H1 (cell line): ENCODE results near the gene PDE4D. TPM values are rescaled to one million over a fixed set of nuclear protein-coding genes. Genes with fewer than 3 reads are reported as not detected.

Experiments used
- CTCF ChIA-PET: fragments of 300-600 bp; sonication (Branson Sonifier 250); formaldehyde crosslinking; loops from one replicate; lab custom pipeline; 2021; ENCODE audit not compliant: partially characterized antibody; lab: Charles Lee
- POLR2A ChIA-PET: fragments of 300-600 bp; sonication (Branson Sonifier 250); formaldehyde crosslinking; loops from one replicate; lab custom pipeline; 2021; ENCODE audit warnings: inconsistent platforms; ENCODE audit not compliant: partially characterized antibody; lab: Charles Lee
- DNase-seq, 2 experiments: peaks; one replicate each; pipeline versions ENCODE4 v3.0.0 to v3.0.0-alpha.2; 2010 to 2022; ENCODE audit warnings: low spot score in 2 of 2, low read depth in 1 of 2, mixed read lengths in 1 of 2
- FAIRE-seq: peaks from 2 replicates; lab custom pipeline; 2011; peaks lifted over from hg19 to GRCh38; lab: Jason Lieb, UNC
- H2AFZ ChIP-seq: 2 replicates; pipeline ENCODE4 v1.8.1; 2012; ENCODE audit warnings: low read length, inconsistent platforms
- H2AK5ac ChIP-seq: 2 replicates; pipeline ENCODE4 v1.6.1; 2013; ENCODE audit warnings: low read depth, low read length
- H2BK120ac ChIP-seq: replicated peaks from 2 replicates; pipeline ENCODE3; 2013; ENCODE audit warnings: low read depth, low read length, inconsistent platforms
- H2BK12ac ChIP-seq: 2 replicates; pipeline ENCODE4 v1.6.1; 2013; ENCODE audit warnings: low read depth, low read length
- H2BK15ac ChIP-seq: 2 replicates; pipeline ENCODE4 v1.6.1; 2013; ENCODE audit warnings: low read length
- H2BK20ac ChIP-seq: 2 replicates; pipeline ENCODE4 v1.6.1; 2013; ENCODE audit warnings: low read length
- H2BK5ac ChIP-seq: 2 replicates; pipeline ENCODE4 v1.6.1; 2013; ENCODE audit warnings: low read depth, low read length
- H3K14ac ChIP-seq: 2 replicates; pipeline ENCODE4 v1.6.1; 2013; ENCODE audit warnings: inconsistent platforms; ENCODE audit not compliant: insufficient read length
- H3K18ac ChIP-seq: 2 replicates; pipeline ENCODE4 v1.6.1; 2013; ENCODE audit warnings: low read length; ENCODE audit errors: extremely low read depth
- H3K23ac ChIP-seq: 2 replicates; pipeline ENCODE4 v1.6.1; 2013; ENCODE audit warnings: inconsistent platforms; ENCODE audit not compliant: insufficient read length
- H3K23me2 ChIP-seq: 2 replicates; pipeline ENCODE4 v1.6.1; 2013; ENCODE audit warnings: low read depth, low read length
- H3K27ac ChIP-seq: 2 replicates; pipeline ENCODE4 v1.6.1; 2011; ENCODE audit warnings: low read depth, low read length, inconsistent platforms
- H3K27me3 ChIP-seq, 4 experiments: replicated peaks in 1 of 4; 1 replicate in 1 of 4; 2 replicates in 3 of 4; pipeline versions ENCODE4 v1.6.1 to v1.8.1; 2011 to 2013; ENCODE audit warnings: low read length in 3 of 4, mild to moderate bottlenecking in 3 of 4, inconsistent platforms in 2 of 4, mixed read lengths in 2 of 4, moderate library complexity in 1 of 4; ENCODE audit not compliant: control insufficient read depth in 3 of 4, insufficient read depth in 3 of 4; ENCODE audit errors: extremely low read depth in 1 of 4
- H3K36me3 ChIP-seq, 4 experiments: 2 replicates each; pipeline versions ENCODE4 v1.6.1 to v1.8.1; 2011 to 2013; ENCODE audit warnings: mild to moderate bottlenecking in 4 of 4, low read length in 3 of 4, moderate library complexity in 2 of 4, control low read depth in 1 of 4, inconsistent platforms in 1 of 4; ENCODE audit not compliant: insufficient read depth in 4 of 4, control insufficient read depth in 2 of 4
- H3K4ac ChIP-seq: replicated peaks from 2 replicates; pipeline ENCODE3; 2013; ENCODE audit warnings: low read length, low read depth, mixed read lengths, inconsistent platforms; ENCODE audit not compliant: insufficient read length
- H3K4me1 ChIP-seq, 4 experiments: replicated peaks in 1 of 4; 1 replicate in 1 of 4; 2 replicates in 3 of 4; pipeline versions ENCODE4 v1.6.1 to v1.8.1; 2011 to 2013; ENCODE audit warnings: low read length in 3 of 4, inconsistent platforms in 2 of 4, mixed read lengths in 1 of 4; ENCODE audit not compliant: insufficient read depth in 4 of 4, control insufficient read depth in 3 of 4
- H3K4me2 ChIP-seq, 2 experiments: 2 replicates each; pipeline versions ENCODE4 v1.6.1 to v1.8.1; 2011 to 2013; ENCODE audit warnings: low read depth in 2 of 2, low read length in 2 of 2, control low read depth in 1 of 2, inconsistent platforms in 1 of 2, mild to moderate bottlenecking in 1 of 2; ENCODE audit not compliant: insufficient read depth in 1 of 2
- H3K4me3 ChIP-seq, 4 experiments: fragments of 200-600, 300-600 bp in 1 of 4; sonication (generic), shearing (Covaris generic), sonication (Bioruptor Twin) in 1 of 4; 2 replicates each; pipeline versions ENCODE4 v1.5.1 to v1.8.1; 2011 to 2016; ENCODE audit warnings: low read length in 4 of 4, low read depth in 3 of 4, control low read depth in 2 of 4, inconsistent platforms in 2 of 4, mild to moderate bottlenecking in 2 of 4, mixed read lengths in 1 of 4, moderate library complexity in 1 of 4; ENCODE audit not compliant: insufficient read depth in 2 of 4; ENCODE audit errors: extremely low read depth in 1 of 4
- H3K56ac ChIP-seq: replicated peaks from 2 replicates; pipeline ENCODE3; 2013; ENCODE audit warnings: low read depth, mild to moderate bottlenecking, mixed read lengths, low read length, inconsistent platforms; ENCODE audit not compliant: insufficient read length
- H3K79me1 ChIP-seq: 2 replicates; pipeline ENCODE4 v1.6.1; 2013; ENCODE audit warnings: low read depth, low read length, control low read depth
- H3K79me2 ChIP-seq, 2 experiments: 2 replicates each; pipeline versions ENCODE4 v1.6.1 to v1.8.1; 2012 to 2013; ENCODE audit warnings: low read length in 2 of 2, mild to moderate bottlenecking in 2 of 2, inconsistent platforms in 1 of 2; ENCODE audit not compliant: insufficient read depth in 2 of 2, control insufficient read depth in 1 of 2
- H3K9ac ChIP-seq, 4 experiments: replicated peaks in 1 of 4; 1 replicate in 1 of 4; 2 replicates in 3 of 4; pipeline versions ENCODE4 v1.6.1 to v1.8.1; 2011 to 2013; ENCODE audit warnings: low read depth in 3 of 4, low read length in 3 of 4, control low read depth in 2 of 4, mild to moderate bottlenecking in 2 of 4, moderate library complexity in 2 of 4, inconsistent platforms in 1 of 4; ENCODE audit errors: extremely low read depth in 1 of 4
- H3K9me3 ChIP-seq, 2 experiments: 2 replicates each; pipeline versions ENCODE4 v1.6.1 to v1.8.1; 2012 to 2013; ENCODE audit warnings: mild to moderate bottlenecking in 2 of 2, moderate library complexity in 2 of 2, control low read depth in 1 of 2, inconsistent platforms in 1 of 2, low read depth in 1 of 2, low read length in 1 of 2, mixed read lengths in 1 of 2; ENCODE audit not compliant: insufficient read depth in 2 of 2
- H4K20me1 ChIP-seq, 2 experiments: replicated peaks in 1 of 2; 2 replicates each; pipeline versions ENCODE3 to v1.8.1; 2011 to 2013; ENCODE audit warnings: inconsistent platforms in 2 of 2, low read length in 2 of 2, mild to moderate bottlenecking in 1 of 2; ENCODE audit not compliant: insufficient read depth in 2 of 2, control insufficient read depth in 1 of 2
- H4K5ac ChIP-seq: 2 replicates; pipeline ENCODE4 v1.6.1; 2013; ENCODE audit warnings: low read length, low read depth, mixed read lengths, inconsistent platforms; ENCODE audit not compliant: insufficient read length
- H4K8ac ChIP-seq: 2 replicates; pipeline ENCODE4 v1.8.0; 2013; ENCODE audit warnings: mild to moderate bottlenecking, moderate library complexity, low read length, inconsistent platforms; ENCODE audit not compliant: insufficient read depth; ENCODE audit errors: extremely low read depth
- H4K91ac ChIP-seq: replicated peaks from 2 replicates; pipeline ENCODE3; 2013; ENCODE audit warnings: low read length, mixed read lengths, inconsistent platforms; ENCODE audit not compliant: insufficient read length
- KDM1A ChIP-seq: fragments of 200-600, 300-600 bp; sonication (generic); IDR thresholded peaks from 2 replicates; pipeline ENCODE4 v1.7.1; 2016; ENCODE audit warnings: mild to moderate bottlenecking, low read length, borderline replicate concordance
- WGBS, 2 experiments: shearing (Covaris generic) in 1 of 2; methylation state at CpG; one replicate each; pipeline versions ENCODE4 v1.1.6 to v1.1.7; 2013 to 2015; ENCODE audit warnings: low lambda C conversion rate in 2 of 2, mixed read lengths in 2 of 2, inconsistent platforms in 1 of 2, low coverage in 1 of 2, missing lambda C conversion rate in 1 of 2; ENCODE audit not compliant: insufficient replicate concordance in 2 of 2, insufficient coverage in 1 of 2, insufficient read length in 1 of 2; ENCODE audit errors: extremely low coverage in 1 of 2, missing lambda C conversion rate in 1 of 2; 5-methylcytosine and 5-hydroxymethylcytosine counted together
- polyA plus RNA-seq, 7 experiments: library from polyadenylated mRNA; depleted of rRNA in 3 of 7; stranded (reverse) in 5 of 7; unstranded in 2 of 7; fragments of >200 nt in 5 of 7; fragments of 200-250 nt in 2 of 7; gene quantifications; 1 replicate in 5 of 7; 2 replicates in 1 of 7; 4 replicates in 1 of 7; pipeline versions ENCODE4 v1.2.1 to v1.2.3, GENCODE V29; 2011 to 2013; ENCODE audit warnings: missing spikeins in 2 of 7, mixed read lengths in 2 of 7
- total RNA-seq: library from RNA; stranded (reverse); fragmentation: NEBNext Ultra II Directional; extraction: Animal tissue kit (Norgen Biotek cat#: 25700); gene quantifications from 2 replicates; pipeline ENCODE4 v1.2.1, GENCODE V29; 2021

Gene PDE4D
- total and polyA plus RNA-seq, 2 of the 8 experiments (the other 6 are each of a cell fraction or from before 2014, with no cell fraction given), result 2.3 to 3.7 TPM

GRCh38 chr5:59254055-59254687 lies 639.4 kb downstream of the PDE4D start:
- Histone ChIP-seq H2AK5ac (no peak overlapping the region), H3K4ac (no peak overlapping the region), H3K36me3 (no peaks in the 10 kb centered on the region), H4K20me1 (no peaks in the 10 kb centered on the region), H2AFZ (no peak overlapping the region), H4K8ac (no peak overlapping the region), H3K27me3 (no peaks in the 10 kb centered on the region), H3K79me1 (no peaks in the 10 kb centered on the region), H4K91ac (no peak overlapping the region), H3K9ac (no peak overlapping the region), H3K4me1 (no peaks in the 10 kb centered on the region), H3K23me2 (no peaks in the 10 kb centered on the region), H4K5ac (no peak overlapping the region), H3K14ac (no peak overlapping the region), H2BK12ac (no peak overlapping the region), H3K27ac (no peak overlapping the region), H3K9me3 (no peaks in the 10 kb centered on the region), H2BK20ac (no peak overlapping the region), H3K4me3 (no peak overlapping the region), H3K79me2 (no peaks in the 10 kb centered on the region), H3K18ac (no peak overlapping the region), H2BK15ac (no peak overlapping the region), H3K23ac (no peak overlapping the region), H3K56ac (no peak overlapping the region), H3K4me2 (no peak overlapping the region), H2BK5ac (no peak overlapping the region), H2BK120ac (no peak overlapping the region)
- FAIRE-seq, result no peak
- WGBS, 2 experiments, result 92% methylated on average over 2 of the region's 2 CpGs; no CpG with 5 or more reads in 1 of the 2 experiments
- ChIA-PET POLR2A (no interaction called here), CTCF (interaction anchor here (0.6 kb wide), 1 partner anchor 11 kb away, joined by 3 read pairs; no protein-coding TSS in a partner anchor)
- no peak for TF ChIP-seq KDM1A
- no peak for DNase-seq
